K562 (cell line): ENCODE results near the gene COQ3. TPM values are rescaled to one million over a fixed set of nuclear protein-coding genes. Genes with fewer than 3 reads are reported as not detected.

Experiments used
- BACH1 ChIP-seq: fragments of 200-800 bp; sonication (Bioruptor generic); IDR thresholded peaks from 2 replicates; pipeline ENCODE4 v1.6.1; 2016; ENCODE audit warnings: missing genetic modification characterization, missing compliant biosample characterization
- HMGXB4 ChIP-seq: sonication (generic); formaldehyde crosslinking; IDR thresholded peaks from 2 replicates; pipeline ENCODE4 v1.8.1; 2023; ENCODE audit warnings: mild to moderate bottlenecking, missing genetic modification reagents
- RBM14 ChIP-seq: fragments of 200-400 bp; formaldehyde crosslinking; IDR thresholded peaks from 2 replicates; pipeline ENCODE4 v1.6.1; 2018; ENCODE audit warnings: low read depth, mild to moderate bottlenecking, low read length, moderate library complexity, borderline replicate concordance; ENCODE audit not compliant: insufficient read depth
- RBM39 ChIP-seq: fragments of 200-400 bp; formaldehyde crosslinking; optimal IDR thresholded peaks from 2 replicates; pipeline ENCODE3; 2018; ENCODE audit warnings: low read depth, low read length
- SIN3A ChIP-seq, 2 experiments: fragments of 150-350 bp in 1 of 2; IDR thresholded peaks; 2 replicates each; pipeline ENCODE4 v1.6.1; 2011 to 2016; ENCODE audit warnings: borderline replicate concordance in 2 of 2, low read depth in 2 of 2, low read length in 2 of 2, mild to moderate bottlenecking in 2 of 2, moderate library complexity in 2 of 2; ENCODE audit not compliant: control insufficient read depth in 1 of 2
- TARDBP ChIP-seq: fragments of 450-650 bp; IDR thresholded peaks from 2 replicates; pipeline ENCODE4 v1.6.1; 2016
- TCF3 ChIP-seq: sonication (generic); formaldehyde crosslinking; IDR thresholded peaks from 2 replicates; pipeline ENCODE4 v1.4.0; 2020; ENCODE audit warnings: mild to moderate bottlenecking, missing genetic modification reagents
- ZFX ChIP-seq: sonication (generic); formaldehyde crosslinking; IDR thresholded peaks from 2 replicates; pipeline ENCODE4 v1.8.0; 2022; ENCODE audit warnings: mild to moderate bottlenecking, missing genetic modification reagents, moderate library complexity
- ZNF184 ChIP-seq: sonication (generic); formaldehyde crosslinking; IDR thresholded peaks from 2 replicates; pipeline ENCODE4 v1.5.0; 2020; ENCODE audit warnings: missing genetic modification reagents
- ZNF224 ChIP-seq: sonication (generic); formaldehyde crosslinking; IDR thresholded peaks from 2 replicates; pipeline ENCODE4 v1.8.0; 2022; ENCODE audit warnings: mild to moderate bottlenecking, missing genetic modification reagents
- ZNF75A ChIP-seq: fragments of 450-650 bp; formaldehyde crosslinking; IDR thresholded peaks from 2 replicates; pipeline ENCODE4 v1.4.0; 2020; ENCODE audit warnings: mild to moderate bottlenecking
- ZNF764 ChIP-seq: fragments of 250-450 bp; sonication (Bioruptor Pico); IDR thresholded peaks from 2 replicates; pipeline ENCODE4 v1.4.0; 2020; ENCODE audit warnings: low read depth, mild to moderate bottlenecking, moderate library complexity
- ZSCAN32 ChIP-seq: fragments of 450-650 bp; formaldehyde crosslinking; IDR thresholded peaks from 2 replicates; pipeline ENCODE4 v1.4.0; 2020; ENCODE audit warnings: mild to moderate bottlenecking, moderate library complexity
- polyA plus RNA-seq, 8 experiments: library from polyadenylated mRNA; depleted of rRNA in 4 of 8; stranded (reverse) in 5 of 8; unstranded in 3 of 8; fragments of >200 nt; fragmentation: Nextera tagmentation in 2 of 8; fragmentation: Illumina TruSeq in 1 of 8; extraction: Ambion mirVana in 2 of 8; extraction: Trizol in 1 of 8; gene quantifications; 2 replicates each; pipeline versions ENCODE4 v1.2.1 to v1.2.3, GENCODE V29; 2011 to 2014; ENCODE audit warnings: inconsistent platforms in 1 of 8, missing spikeins in 1 of 8
- total RNA-seq, 7 experiments: library from RNA; depleted of rRNA in 6 of 7; stranded (reverse); fragments of >200 nt in 6 of 7; fragmentation: Illumina TruSeq in 2 of 7; extraction: Trizol in 2 of 7; gene quantifications; 2 replicates each; pipeline versions ENCODE4 v1.2.1 to v1.2.3, GENCODE V29; 2011 to 2021; ENCODE audit warnings: low replicate concordance in 1 of 7
- TF ChIP-seq, protein P1 (sequence below): fragments of 250-450 bp; sonication (Bioruptor Pico); IDR thresholded peaks from 2 replicates; pipeline ENCODE4 v1.5.0; 2021
- TF ChIP-seq, protein P2 (sequence below): fragments of 450-650 bp; formaldehyde crosslinking; IDR thresholded peaks from 2 replicates; pipeline ENCODE4 v1.4.0; 2020; ENCODE audit warnings: mild to moderate bottlenecking, moderate library complexity
- TF ChIP-seq, protein P3 (sequence below), 2 experiments: fragments of 150-350 bp in 1 of 2; IDR thresholded peaks; 2 replicates each; pipeline ENCODE4 v1.6.1; 2012 to 2016; ENCODE audit warnings: low read depth in 2 of 2, low read length in 2 of 2, mild to moderate bottlenecking in 1 of 2, moderate library complexity in 1 of 2
- TF ChIP-seq, protein P4 (sequence below): sonication (generic); formaldehyde crosslinking; IDR thresholded peaks from 2 replicates; pipeline ENCODE4 v1.8.1; 2023; ENCODE audit warnings: mild to moderate bottlenecking, missing genetic modification reagents

Gene COQ3
- total and polyA plus RNA-seq, 9 of the 15 experiments (the other 6 are each of a cell fraction or from before 2014, with no cell fraction given), result 16.9 to 137 (median 33.9) TPM

- peak; percentile 5; the same call in 1 of the 2 replicates for TF ChIP-seq TCF3 (CRISPR knock-in tag)
- no peak for TF ChIP-seq RBM39
- TF ChIP-seq BACH1 (tag), result peak; percentile 49; the same call in 1 of the 2 replicates
- TF ChIP-seq ZSCAN32 (CRISPR knock-in tag), result no peak
- TF ChIP-seq SIN3A (IDR thresholded peaks at IDR 0.05; ENCODE audit: borderline replicate concordance in 2 of 2, control insufficient read depth in 1 of 2, low read depth in 2 of 2, low read length in 2 of 2), result 0 out of 4 replicates have a peak, but pooled peaks of 1 of the 2 experiments have one; percentile 31
- no peak for TF ChIP-seq TARDBP
- TF ChIP-seq, protein P1, sequence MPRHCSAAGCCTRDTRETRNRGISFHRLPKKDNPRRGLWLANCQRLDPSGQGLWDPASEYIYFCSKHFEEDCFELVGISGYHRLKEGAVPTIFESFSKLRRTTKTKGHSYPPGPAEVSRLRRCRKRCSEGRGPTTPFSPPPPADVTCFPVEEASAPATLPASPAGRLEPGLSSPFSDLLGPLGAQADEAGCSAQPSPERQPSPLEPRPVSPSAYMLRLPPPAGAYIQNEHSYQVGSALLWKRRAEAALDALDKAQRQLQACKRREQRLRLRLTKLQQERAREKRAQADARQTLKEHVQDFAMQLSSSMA (CRISPR knock-in tag), result no peak
- TF ChIP-seq, protein P2, sequence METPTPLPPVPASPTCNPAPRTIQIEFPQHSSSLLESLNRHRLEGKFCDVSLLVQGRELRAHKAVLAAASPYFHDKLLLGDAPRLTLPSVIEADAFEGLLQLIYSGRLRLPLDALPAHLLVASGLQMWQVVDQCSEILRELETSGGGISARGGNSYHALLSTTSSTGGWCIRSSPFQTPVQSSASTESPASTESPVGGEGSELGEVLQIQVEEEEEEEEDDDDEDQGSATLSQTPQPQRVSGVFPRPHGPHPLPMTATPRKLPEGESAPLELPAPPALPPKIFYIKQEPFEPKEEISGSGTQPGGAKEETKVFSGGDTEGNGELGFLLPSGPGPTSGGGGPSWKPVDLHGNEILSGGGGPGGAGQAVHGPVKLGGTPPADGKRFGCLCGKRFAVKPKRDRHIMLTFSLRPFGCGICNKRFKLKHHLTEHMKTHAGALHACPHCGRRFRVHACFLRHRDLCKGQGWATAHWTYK (CRISPR knock-in tag), result peak; percentile 53
- TF ChIP-seq ZNF224 (CRISPR knock-in tag), result no peak
- TF ChIP-seq ZNF75A (CRISPR knock-in tag), result no peak
- TF ChIP-seq RBM14, result no peak
- TF ChIP-seq ZNF184, result no peak
- no peak for TF ChIP-seq ZNF764 (CRISPR knock-in tag)
- TF ChIP-seq, protein P3, sequence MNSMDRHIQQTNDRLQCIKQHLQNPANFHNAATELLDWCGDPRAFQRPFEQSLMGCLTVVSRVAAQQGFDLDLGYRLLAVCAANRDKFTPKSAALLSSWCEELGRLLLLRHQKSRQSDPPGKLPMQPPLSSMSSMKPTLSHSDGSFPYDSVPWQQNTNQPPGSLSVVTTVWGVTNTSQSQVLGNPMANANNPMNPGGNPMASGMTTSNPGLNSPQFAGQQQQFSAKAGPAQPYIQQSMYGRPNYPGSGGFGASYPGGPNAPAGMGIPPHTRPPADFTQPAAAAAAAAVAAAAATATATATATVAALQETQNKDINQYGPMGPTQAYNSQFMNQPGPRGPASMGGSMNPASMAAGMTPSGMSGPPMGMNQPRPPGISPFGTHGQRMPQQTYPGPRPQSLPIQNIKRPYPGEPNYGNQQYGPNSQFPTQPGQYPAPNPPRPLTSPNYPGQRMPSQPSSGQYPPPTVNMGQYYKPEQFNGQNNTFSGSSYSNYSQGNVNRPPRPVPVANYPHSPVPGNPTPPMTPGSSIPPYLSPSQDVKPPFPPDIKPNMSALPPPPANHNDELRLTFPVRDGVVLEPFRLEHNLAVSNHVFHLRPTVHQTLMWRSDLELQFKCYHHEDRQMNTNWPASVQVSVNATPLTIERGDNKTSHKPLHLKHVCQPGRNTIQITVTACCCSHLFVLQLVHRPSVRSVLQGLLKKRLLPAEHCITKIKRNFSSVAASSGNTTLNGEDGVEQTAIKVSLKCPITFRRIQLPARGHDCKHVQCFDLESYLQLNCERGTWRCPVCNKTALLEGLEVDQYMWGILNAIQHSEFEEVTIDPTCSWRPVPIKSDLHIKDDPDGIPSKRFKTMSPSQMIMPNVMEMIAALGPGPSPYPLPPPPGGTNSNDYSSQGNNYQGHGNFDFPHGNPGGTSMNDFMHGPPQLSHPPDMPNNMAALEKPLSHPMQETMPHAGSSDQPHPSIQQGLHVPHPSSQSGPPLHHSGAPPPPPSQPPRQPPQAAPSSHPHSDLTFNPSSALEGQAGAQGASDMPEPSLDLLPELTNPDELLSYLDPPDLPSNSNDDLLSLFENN (IDR thresholded peaks at IDR 0.05; ENCODE audit: low read depth in 2 of 2, low read length in 2 of 2), result 0 out of 4 replicates have a peak, but pooled peaks of 1 of the 2 experiments have one; percentile 12
- TF ChIP-seq, protein P4, sequence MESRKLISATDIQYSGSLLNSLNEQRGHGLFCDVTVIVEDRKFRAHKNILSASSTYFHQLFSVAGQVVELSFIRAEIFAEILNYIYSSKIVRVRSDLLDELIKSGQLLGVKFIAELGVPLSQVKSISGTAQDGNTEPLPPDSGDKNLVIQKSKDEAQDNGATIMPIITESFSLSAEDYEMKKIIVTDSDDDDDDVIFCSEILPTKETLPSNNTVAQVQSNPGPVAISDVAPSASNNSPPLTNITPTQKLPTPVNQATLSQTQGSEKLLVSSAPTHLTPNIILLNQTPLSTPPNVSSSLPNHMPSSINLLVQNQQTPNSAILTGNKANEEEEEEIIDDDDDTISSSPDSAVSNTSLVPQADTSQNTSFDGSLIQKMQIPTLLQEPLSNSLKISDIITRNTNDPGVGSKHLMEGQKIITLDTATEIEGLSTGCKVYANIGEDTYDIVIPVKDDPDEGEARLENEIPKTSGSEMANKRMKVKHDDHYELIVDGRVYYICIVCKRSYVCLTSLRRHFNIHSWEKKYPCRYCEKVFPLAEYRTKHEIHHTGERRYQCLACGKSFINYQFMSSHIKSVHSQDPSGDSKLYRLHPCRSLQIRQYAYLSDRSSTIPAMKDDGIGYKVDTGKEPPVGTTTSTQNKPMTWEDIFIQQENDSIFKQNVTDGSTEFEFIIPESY (CRISPR knock-in tag), result no peak
- no peak; the same call in 1 of the 2 replicates for TF ChIP-seq ZFX (CRISPR knock-in tag)
- TF ChIP-seq HMGXB4 (CRISPR knock-in tag), result no peak
Measured at GRCh38 chr6:99424761-99425646, 31.0 kb upstream of the COQ3 start, which contains the start of gene PNISR (continued).
